Stimulated activated CD4-positive, alpha-beta T cell treated with anti-CD3 and anti-CD28 coated beads, Interleukin-4, amount 100 ng/mL, for 48 hours (primary cell): ENCODE data around the gene WDR1.
"Not testable (repeated sequence)": the region's sequence is repeated elsewhere in the genome, so short reads cannot be mapped to it uniquely, and the experiment has no call there.

ENCODE experiments used
- DNase-seq, 2 donors: peaks; one replicate each; pipeline ENCODE4 v3.0.0-alpha.2; 2020; ENCODE audit warnings: low read depth in 2 of 2

Gene WDR1

DNA sequence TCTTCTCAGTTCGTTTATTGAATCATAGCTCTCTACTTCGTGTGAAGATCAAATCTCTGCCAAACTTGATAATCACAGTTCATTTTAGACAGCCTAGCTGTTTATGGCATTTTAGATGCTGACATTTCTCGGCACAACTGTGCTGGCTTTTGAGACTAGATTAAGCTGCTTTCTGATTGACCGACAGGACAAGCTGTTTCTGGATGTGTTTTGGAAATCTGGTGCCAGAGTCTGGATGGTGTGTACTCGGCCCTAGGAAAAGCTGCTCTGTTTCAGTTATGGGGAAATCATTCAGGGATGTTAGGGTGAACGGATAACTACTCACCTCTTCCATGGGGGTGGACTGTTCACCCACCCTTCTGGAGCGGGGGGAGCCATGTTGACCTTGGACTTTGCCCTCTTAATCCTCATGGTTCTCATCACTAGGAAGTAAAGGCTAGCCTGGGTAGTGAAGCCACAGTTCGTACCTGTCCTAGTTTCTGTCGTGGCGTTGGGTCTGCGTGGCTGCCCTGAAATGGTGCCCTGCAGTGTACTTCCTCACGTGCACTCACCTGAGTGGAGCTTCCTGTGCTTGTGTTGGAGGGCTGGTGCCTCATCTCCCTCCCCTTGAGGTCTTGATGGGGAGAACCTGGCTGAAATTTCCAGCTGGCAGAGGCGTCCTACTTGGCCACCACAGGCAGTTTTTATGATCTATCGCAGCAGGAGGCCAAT, 13.7 kb upstream of the WDR1 start:
- no peak for DNase-seq

DNA sequence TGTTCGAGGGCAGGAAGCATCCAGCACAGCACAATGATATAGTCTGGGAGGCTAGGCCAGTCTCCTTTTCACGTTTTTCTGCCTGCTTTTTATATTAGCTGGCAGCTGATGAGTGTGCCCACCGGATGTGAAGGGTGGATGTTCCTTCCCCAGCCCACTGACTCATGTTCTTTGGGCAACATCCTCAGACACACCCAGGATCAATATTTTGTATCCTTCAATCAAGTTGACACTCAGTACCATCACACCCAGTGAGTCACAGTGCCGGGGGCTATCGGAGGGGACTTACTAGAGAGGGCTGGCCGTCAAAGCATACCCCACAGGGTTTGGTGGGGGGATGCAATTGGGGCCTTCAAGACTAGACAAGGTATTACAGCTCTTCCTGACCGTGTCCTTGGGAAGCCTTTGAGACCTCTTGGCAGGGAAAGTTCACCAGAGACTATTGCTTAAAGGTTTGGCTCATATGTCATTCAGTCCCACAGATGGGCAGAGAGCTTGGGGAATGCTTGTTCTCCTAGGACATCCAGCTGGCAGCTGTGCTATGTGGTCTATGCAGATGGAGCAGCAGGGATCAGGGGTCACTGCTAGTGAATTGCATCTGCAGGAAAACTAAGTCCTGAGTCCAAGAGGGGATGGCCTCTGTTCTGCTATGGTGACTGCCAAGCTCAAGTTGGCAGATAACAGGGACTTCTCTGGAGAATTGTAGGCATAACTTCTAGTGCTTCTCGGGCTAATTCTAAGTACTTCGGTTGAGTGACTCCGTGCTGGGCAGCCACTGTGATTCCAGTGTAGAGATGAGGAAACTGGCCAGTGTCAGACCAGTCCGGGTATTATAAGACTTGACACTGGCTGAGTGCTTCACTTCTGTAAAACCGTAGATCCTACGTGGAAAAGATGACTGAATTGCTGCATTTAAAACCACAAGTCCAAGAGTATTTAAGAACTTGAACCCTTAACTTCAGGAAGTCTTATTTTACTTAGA, 12.9 kb upstream of the WDR1 start:
- no peak for DNase-seq

DNA sequence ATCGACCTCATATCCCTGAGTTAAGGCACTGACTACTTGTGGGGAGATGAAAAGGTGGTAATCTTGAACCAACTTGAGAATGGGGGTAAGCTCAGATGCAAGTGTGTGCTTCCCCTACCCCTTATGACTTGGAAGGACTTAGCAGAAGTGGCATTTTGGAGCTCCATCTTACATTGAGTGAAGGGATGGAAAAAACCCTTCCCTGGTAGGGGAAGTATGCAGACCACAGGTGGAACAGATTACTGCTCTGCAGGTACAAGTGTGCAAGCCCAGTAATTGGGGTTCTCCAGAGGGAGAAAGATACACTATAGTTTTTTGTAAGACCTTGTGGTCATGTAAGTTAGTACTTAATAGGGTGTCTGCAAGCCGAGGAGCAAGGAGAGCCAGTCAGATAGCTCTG, 12.2 kb upstream of the WDR1 start:
- no peak for DNase-seq

DNA sequence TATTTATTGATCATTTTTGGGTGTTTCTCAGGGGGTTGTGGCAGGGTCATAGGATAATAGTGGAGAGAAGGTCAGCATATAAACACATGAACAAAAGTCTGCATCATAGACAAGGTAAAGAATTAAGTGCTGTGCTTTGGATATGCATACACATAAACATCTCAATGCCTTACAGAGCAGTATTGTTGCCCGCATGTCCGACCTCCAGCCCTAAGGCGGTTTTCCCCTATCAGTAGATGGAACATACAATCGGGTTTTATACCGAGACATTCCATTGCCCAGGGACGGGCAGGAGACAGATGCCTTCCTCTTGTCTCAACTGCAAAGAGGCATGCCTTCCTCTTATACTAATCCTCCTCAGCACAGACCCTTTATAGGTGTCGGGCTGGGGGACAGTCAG, 10.9 kb upstream of the WDR1 start:
- DNase-seq: not testable (repeated sequence)

DNA sequence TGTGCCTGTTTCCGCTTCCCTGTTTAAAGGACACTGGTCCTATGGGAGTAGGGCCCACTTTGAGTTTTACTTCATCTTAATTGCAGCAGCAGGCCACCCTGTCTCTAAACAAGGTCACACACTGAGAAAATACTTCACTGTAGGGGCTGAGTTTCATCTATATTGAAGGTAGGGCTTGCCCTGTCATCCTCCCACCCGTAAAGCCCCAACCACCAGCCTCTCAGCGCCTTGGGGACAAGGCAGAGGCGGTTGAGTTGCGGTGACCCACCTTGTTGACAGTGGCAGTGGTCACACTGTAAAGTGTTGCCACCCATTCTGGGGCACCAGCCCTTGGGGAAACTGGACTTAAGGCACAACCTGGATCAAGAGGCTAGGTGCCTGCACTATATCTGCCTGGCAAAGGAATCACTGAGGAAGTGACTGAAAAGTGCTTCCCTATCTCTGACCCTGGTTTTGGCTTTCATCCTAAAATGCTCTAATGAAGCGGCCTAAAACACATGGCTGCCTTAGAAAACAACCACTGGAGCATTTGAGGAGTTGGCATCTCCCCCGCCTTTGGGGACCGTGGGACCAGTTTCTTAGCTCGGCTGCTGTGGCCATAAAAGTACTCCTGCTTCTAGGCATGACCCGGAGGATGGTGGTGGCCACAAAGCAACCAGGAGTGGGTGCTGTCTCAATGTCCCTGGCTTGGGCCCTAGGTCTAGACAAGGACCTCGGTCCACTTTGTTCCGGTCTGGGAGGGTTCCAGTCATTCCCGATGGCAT, 7.8 kb upstream of the WDR1 start:
- no peak for DNase-seq

DNA sequence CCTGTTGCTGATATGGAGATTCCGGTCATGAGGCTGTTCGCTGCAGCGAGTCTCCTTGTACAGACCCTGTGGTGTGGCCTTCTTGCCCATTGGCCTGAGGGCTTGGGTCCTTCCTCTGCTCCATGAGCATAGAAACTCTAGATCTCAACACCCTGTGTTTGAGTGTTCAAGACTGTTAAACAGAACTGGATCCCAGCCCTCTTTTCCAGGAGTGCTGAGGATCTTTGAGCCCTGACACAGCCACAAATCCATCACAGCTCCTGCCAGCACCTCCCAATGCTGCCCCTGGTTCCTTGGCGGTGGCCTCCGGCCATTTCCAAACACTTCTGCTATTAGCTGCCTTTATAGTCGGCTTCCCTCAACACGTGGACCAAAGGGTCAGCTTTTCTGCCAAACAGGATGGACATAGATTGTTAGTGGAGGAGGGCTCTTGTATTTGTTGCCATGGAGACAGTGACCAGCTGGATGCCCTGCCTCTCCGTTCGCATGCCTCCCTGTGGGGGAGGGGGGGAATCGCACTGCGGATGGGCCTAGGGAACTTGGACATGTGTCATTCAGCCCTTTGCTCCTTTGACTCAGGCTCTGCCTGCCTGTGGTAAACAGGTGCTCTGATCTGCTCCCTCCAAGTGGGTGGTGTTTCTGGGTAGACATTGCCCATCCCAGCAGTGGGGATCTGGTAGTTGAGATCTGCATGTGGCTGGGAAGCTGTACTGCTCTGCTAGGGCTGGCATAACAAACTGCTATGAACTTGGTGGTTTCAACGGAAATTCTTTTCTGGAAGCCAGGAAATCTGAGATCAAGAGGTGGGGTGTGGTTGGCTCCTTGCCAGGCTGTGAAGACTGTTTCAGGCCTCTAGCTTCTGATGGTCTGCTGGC, 6.9 kb upstream of the WDR1 start:
- DNase-seq: no peak

DNA sequence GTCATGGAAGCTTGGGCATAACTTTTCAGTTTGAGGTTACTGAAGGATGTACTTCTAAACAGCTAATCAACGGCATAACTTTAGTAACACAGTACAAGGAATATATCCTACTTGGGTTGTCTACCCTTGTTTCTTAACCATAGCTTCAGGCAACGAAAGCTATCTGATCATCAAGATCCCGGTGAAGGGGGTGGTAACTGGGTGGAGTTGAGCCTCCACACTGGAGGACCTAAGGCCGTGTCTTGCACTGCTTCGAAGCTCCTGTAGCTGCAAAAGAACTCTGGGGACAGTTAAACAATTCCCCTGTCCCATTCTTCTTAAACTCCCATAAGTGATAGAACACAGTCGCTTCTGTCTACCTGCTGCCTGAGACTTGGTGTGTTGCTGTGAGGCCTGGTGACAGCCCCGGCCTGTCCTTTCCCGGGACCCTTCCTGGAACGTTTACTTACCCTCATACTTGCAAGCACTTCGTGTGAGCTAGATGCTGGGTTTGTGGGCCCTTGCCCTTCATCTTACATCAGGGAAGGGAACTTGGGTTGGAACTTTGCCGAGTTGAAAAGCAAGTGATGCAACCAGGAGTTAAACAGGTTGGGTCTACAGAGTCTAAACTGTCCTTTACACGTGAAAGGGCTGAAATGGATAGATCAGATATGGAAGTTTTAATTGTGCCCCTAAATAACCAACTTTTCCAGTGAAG, 5.8 kb upstream of the WDR1 start:
- DNase-seq: no peak

DNA sequence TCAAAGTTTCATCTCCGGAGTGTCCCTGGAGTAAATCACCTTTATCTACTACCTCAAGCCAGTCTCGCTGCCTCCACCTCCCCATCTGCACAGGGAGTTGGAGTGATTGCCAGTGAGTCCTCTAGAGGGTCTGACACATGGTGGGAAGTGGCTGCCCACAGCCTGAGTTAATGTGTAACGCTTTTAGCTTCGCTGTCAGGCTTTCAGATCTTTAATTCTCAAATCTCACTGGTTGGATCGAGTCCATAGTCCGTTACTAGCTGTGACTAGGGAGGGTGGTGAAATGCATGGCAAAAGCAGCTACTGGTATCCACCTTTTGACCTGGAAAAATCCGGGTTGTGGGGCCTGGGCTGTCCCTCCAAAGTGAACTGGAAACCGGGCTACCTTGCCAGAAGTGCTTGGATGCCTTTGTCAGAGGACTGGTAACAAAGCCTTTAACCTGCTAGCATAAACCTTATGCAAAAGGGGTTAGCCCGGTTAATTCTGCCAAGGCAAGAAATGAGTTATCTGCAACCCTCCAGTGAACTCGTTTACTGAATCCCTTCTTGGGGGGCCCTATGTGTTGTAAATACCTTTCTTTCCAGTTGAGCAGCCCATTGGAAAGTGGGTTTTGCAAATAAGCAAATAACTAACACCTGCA, 5.1 kb upstream of the WDR1 start:
- DNase-seq: no peak

DNA sequence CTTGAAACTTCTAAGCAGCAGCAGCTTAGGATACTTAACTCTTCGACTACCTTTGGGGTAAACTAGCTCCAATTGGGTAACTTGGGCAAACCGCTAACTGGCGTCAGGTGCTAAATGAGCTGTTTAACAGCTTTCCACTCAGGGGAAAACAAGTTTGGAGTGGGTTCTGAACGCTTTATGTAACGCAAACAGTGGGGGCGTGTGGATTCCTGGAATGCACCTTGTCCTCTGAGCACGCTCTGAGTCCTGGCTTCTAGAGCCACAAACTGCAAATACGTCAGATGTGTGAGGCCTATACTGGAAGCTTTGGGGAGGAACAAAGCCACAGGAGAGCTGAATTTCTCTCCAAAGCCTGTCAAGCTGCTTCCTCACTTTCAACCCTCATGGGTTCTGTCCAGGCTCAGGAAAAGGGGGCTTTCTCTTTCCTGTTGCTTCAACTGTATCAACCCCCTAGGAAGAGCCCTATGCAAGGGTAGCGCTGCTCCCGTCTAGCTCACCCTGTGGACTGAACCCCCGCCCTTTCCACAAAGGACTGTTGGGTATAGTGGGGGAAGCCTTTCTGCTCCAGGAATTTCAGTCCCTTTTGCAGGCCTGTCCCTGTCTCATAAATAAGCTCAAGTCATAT, 4.5 kb upstream of the WDR1 start:
- DNase-seq: no peak

DNA sequence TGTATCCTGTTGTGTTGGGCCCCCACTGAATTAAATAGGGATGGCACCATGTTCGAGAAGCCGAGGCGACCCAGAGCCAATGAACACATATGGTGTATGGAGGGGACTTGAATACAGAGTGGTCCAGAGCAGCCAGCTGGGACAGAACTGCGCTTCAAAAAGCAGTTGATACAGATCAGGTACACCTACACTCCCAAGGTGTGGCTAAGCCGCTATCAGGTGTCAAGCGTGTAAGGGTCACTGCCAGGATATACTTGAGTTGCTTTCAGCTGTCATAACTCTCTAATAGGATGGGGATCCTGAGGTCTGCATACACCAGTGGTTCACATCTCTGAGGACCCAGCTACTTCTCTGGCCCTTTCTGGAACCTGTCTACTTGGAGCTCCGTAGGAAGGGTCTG, 3.2 kb upstream of the WDR1 start:
- no peak for DNase-seq

DNA sequence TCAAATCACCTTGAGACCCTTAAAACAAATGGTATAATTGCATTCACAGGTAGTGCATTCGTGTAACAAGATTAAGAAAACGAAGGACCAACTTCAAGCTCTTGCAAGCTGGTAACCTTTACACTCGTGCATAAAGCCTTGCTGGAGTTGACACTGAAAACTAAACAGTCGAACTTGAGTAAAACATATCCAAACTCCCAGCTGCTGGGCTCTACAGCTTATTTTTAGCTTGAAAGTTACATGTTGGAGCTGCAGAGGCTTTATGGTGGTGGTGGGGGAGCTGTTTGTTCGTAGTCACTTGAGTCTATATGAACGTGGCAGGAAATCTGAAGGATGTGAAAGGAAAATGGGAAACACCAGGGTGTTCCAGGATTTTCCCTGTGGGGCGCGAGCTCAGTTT, 2.7 kb upstream of the WDR1 start:
- DNase-seq: no peak

DNA sequence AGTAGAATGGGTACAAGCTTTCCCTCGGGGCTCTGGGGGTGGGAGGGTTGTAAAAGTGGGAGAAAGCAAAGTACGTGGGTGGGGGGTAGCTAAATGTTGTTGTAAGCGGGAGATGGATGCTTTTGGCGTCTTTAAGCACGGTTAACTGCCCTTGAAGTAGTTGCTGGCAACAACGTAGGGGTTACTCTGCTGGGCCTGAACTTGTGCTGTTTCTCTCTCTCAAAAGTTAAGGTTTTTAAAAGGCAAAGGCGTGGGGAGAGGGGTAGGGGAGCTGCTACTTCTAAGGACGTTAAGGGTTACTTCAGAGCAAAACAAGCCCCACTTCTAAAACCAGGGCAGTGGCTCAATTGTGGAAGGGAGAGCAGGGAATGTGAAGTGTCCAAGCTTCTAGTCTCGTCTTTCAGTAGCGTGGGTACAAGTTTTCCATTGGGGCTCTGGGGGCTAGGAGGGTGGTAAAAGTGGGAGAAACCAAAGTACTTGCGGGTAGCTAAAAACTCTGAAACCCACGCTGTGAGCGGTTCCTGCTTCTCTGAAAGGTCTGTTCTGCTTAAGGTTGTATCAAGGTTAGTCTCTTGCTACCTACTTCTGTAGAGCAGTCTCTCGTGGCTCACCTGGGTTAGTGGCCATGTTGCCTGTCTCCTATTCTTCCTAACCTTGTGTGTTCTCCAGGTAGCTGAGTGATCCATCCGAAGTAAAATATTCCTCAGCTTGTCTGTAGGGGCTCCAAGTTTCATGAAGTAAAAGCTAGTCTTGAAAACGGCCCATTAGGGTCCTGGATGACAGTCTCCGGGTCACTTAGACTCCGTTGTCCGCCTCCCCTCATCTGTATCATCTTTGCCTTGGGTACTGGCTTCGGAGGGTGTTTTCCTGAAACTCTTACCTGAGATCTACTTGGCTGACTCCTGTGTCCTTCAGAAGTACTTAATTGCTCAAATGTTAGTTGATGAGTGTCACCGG, 1.7 kb upstream of the WDR1 start:
- no peak for DNase-seq

DNA sequence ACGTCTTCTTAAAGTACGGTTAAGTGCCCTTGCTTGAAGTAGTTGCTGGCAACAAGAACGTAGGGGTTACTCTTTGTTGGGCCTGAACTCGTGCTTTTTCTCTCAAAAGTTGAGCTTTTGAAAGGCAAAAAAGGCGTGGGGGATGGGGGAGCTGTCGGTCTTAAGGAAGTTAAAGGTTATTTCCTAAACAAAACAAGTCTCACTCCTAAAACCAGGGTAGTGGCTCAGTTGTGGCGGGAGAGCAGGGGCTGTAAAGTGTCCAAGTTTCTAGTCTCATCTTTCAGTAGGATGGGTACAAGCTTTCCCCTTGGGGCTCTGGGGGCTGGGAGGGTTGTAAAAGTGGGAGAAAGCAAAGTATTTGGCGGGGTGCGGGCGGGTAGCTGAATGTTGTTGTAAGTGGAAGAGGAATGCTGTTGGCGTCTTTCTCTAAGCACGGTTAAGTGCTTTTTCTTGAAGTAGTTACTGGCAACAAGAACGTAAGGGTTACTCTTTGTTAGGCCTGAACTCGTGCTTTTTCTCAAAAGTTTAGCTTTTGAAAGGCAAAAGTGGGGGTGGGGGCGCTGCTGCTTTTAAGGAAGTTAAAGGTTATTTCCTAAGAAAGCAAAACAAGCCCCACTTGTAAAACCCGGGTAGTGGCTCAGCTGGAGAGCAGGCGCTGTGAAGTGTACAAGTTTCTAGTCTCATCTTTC, 904 bp upstream of the WDR1 start:
- no peak for DNase-seq

DNA sequence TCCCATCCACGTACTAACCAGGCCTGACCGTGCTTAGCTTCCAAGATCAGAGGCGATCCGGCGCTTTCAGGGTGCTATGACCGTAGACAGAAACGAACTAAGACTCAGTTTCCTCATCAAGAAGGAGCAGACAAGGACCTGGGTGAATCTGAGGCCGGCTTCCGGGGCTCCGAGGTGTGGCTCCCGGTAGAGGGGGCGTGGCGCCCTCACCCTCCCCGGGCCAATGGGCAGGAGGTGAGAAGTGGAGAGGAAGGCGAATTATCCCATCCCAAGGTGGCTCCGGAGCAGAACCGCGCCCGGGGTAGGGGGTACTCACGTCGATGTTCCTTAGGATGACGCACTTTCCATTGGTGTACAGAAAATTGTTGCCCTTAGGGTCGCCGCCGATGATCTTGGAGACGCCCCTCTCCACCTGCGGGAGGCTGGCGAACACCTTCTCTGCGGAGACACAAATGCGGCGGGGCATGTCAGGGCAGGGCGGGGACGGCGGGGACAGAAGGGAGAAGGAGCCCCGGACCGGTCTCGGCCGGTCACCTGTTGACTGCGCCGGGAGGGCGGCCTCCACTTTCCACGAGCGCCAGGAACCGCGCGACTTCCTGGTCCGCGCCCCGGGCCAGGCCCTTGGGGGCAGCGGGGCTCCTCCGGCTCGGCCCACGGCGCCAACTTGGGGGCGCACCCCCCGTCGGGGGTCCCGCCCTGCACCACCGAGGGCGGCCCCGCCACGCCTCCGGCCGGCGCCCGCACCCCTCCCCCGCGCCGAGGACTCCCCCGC, 616 bp downstream of the WDR1 start:
- peak; percentile 56 to 74 for DNase-seq

DNA sequence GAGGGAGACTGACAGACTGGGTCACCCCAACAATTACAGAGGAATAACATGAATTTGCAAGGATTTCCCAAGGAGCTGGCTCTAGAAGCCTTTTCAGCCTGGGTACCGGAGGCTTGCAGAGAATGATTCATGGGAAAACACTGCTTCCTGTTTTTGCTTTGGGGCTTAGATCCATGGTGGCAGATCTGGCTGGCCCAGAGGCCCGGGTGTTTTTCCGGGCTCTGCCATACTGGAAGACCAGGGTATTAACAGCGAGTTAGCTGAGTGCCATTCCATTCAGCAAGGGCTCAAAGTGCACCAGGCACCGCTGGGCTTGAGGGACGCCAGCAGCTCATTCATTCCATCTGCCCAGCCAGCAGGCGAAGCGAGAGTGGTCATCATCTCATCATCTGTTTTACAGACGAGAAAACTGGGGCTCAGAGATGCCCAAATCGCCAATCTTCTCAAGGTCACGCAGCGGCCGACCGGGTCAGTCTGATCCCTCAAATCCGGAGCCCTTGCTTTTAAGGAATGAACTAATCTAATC, 1.3 kb downstream of the WDR1 start:
- DNase-seq: no peak

DNA sequence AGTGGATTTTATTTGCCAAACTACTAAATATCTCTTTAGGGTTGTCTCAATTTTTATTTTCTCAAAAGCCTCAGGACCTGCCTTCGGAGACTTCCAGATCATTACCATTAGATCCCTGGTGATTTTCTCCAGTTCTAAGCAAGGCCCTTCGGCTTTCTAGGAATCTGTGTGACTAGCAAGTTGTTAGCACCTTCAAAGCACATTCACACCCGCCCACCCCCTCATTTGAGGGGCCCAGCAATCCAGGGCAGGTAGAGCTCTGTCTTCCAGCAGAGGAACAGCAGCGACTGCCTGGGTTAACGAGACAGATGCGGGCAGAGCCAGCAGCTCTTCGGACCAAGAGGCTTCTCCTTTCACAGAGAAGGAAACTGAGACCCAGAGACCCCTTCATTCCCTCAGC, 2.0 kb downstream of the WDR1 start:
- no peak for DNase-seq

DNA sequence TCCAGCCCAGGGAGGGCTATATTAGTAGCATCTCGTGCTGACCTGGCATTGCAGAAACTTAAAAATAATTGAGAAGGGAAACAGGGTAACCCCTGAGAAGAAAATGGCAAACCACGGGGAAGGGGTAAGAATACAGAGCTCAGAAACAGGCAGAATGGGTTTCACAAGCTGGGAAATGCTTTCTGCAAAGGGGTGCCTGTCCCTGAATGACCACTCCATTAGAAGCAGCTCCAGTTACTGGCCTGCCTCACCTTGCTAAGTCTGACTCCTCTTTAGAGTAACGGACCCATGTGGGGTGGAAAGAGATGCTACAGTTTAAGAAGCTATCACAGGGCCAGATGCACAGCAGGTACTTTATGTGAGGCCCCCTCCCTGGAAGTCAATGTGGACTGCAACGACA, 2.5 kb downstream of the WDR1 start:
- no peak for DNase-seq
